Vagina (tissue), 2 donors: ENCODE results near the gene TTC28. TPM values are rescaled to one million over a fixed set of nuclear protein-coding genes. Genes with fewer than 3 reads are reported as not detected.

ENCODE experiments used
- DNase-seq, 2 donors: peaks; one replicate each; pipeline ENCODE4 v3.0.0-alpha.2; 2017; ENCODE audit errors: extremely low spot score in 2 of 2
- H3K27ac ChIP-seq: fragments of 200-600 bp; sonication (generic); one replicate; pipeline ENCODE4 v1.5.1; 2019
- H3K27me3 ChIP-seq: fragments of 200-600 bp; sonication (generic); one replicate; pipeline ENCODE4 v1.5.1; 2019
- H3K36me3 ChIP-seq, 2 donors: fragments of 200-600 bp; sonication (generic); one replicate each; pipeline ENCODE4 v1.5.1; 2017 to 2019
- H3K4me1 ChIP-seq: fragments of 200-600 bp; sonication (generic); one replicate; pipeline ENCODE4 v1.5.1; 2019
- H3K4me3 ChIP-seq, 2 donors: fragments of 200-600 bp; sonication (generic); 1 replicate in 1 of 2; 2 replicates in 1 of 2; pipeline ENCODE4 v1.5.1; 2016 to 2019
- H3K9me3 ChIP-seq: fragments of 200-600 bp; sonication (generic); one replicate; pipeline ENCODE4 v1.5.1; 2019
- POLR2A ChIP-seq, 2 donors: fragments of 450-650 bp; IDR thresholded peaks; one replicate each; pipeline ENCODE4 v1.6.1; 2017; ENCODE audit warnings: antibody characterized with exemption in 2 of 2, mild to moderate bottlenecking in 2 of 2, moderate library complexity in 2 of 2
- POLR2AphosphoS5 ChIP-seq, 2 donors: sonication (generic); formaldehyde crosslinking; IDR thresholded peaks; one replicate each; pipeline ENCODE4 v1.9.0; 2017; ENCODE audit warnings: antibody characterized with exemption in 2 of 2, mild to moderate bottlenecking in 2 of 2, low read depth in 1 of 2; ENCODE audit not compliant: insufficient read depth in 1 of 2
- intact Hi-C: fragments of 100-400 bp; cut with DNase I; formaldehyde crosslinking; loops from one replicate; pipeline ENCODE4 v1.15.1; 2023
- total RNA-seq: library from RNA; depleted of rRNA; stranded (reverse); fragments of >200 nt; gene quantifications from one replicate; pipeline ENCODE4 v1.2.3, GENCODE V29; 2016
- TF ChIP-seq, protein P1 (sequence below), 3 experiments: fragments of 450-650 bp in 2 of 3; fragments of 200-600 bp in 1 of 3; sonication (generic) in 1 of 3; IDR thresholded peaks; one replicate each; pipeline ENCODE4 v1.5.1; 2017 to 2019; ENCODE audit warnings: antibody characterized with exemption in 3 of 3, mild to moderate bottlenecking in 2 of 3, moderate library complexity in 2 of 3

TTC28 gene
- total RNA-seq, 1 donor from 2014 or later = 41.7 TPM

DNA sequence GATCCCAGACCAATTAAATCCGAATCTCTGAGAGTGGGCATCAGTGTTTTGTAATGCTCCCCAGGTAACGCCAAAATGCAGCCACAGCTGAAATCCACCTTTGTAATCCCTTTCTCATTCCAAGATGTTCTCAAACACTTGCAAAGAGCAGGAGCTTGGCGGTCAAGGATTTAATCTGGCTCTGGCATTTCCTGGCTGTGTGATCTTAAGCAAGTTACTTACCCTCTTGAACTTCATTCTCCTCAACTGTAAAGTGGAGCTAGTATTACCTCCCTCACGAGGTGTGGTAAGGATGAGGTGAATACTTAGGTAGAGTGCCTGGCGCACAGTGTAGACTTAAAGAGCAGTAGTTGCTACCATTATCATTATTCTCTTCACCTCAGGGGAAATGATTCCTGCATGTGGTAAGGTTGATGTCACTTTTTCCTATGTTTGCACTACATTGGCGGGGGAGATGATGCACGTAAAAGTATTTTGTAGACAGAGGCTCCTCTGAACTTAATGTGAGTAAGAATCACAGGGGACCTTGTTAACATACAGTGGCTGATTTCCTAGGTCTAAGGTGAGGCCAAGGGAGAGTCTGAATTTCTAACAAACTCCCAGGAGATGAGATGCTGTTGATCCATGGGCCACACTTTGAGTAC, 550.2 kb downstream of the TTC28 start:
- H3K27ac ChIP-seq = no peak overlapping the region
- TF ChIP-seq POLR2AphosphoS5 (IDR thresholded peaks at IDR 0.05; ENCODE audit: insufficient read depth in 1 of 2, low read depth in 1 of 2) (no peak), POLR2A (IDR thresholded peaks at IDR 0.05) (no peak)
- TF ChIP-seq, protein P1, sequence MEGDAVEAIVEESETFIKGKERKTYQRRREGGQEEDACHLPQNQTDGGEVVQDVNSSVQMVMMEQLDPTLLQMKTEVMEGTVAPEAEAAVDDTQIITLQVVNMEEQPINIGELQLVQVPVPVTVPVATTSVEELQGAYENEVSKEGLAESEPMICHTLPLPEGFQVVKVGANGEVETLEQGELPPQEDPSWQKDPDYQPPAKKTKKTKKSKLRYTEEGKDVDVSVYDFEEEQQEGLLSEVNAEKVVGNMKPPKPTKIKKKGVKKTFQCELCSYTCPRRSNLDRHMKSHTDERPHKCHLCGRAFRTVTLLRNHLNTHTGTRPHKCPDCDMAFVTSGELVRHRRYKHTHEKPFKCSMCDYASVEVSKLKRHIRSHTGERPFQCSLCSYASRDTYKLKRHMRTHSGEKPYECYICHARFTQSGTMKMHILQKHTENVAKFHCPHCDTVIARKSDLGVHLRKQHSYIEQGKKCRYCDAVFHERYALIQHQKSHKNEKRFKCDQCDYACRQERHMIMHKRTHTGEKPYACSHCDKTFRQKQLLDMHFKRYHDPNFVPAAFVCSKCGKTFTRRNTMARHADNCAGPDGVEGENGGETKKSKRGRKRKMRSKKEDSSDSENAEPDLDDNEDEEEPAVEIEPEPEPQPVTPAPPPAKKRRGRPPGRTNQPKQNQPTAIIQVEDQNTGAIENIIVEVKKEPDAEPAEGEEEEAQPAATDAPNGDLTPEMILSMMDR (IDR thresholded peaks at IDR 0.05) = no peak
- H3K4me3 ChIP-seq = no peak overlapping the region
- no peaks in the 10 kb centered on the region for H3K27me3 ChIP-seq
- no peaks in the 10 kb centered on the region for H3K36me3 ChIP-seq
- no peak for DNase-seq
- no peaks in the 10 kb centered on the region for H3K4me1 ChIP-seq
- intact Hi-C loops = no loop called here
- H3K9me3 ChIP-seq = no peaks in the 10 kb centered on the region

DNA sequence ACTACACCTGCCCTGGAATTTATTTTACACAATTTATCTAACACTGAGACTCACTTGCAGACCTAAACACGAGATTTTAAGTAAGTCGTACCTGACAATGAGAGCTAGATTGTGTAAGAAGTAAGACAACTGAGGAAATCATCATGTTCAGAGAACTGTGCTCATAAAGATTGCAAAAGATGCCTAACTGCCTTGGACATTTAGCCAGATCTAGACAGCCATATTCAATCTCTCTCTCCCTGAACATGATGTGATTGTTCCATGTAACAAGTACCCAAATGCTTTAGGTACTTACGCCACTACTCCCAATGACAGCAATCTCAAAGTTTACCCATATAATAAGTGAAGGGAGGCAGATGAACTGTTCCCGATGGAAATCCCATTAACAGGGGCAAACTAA, 550.8 kb downstream of the TTC28 start:
- H3K4me1 ChIP-seq = no peaks in the 10 kb centered on the region
- no peaks in the 10 kb centered on the region for H3K27me3 ChIP-seq
- H3K27ac ChIP-seq = no peak overlapping the region
- no peaks in the 10 kb centered on the region for H3K36me3 ChIP-seq
- H3K9me3 ChIP-seq = no peaks in the 10 kb centered on the region
- no peak for DNase-seq
- TF ChIP-seq POLR2A (IDR thresholded peaks at IDR 0.05) (no peak), POLR2AphosphoS5 (IDR thresholded peaks at IDR 0.05; ENCODE audit: insufficient read depth in 1 of 2, low read depth in 1 of 2) (no peak)
- TF ChIP-seq, protein P1 (IDR thresholded peaks at IDR 0.05) = no peak
- H3K4me3 ChIP-seq = no peak overlapping the region
- intact Hi-C loops = no loop called here

DNA sequence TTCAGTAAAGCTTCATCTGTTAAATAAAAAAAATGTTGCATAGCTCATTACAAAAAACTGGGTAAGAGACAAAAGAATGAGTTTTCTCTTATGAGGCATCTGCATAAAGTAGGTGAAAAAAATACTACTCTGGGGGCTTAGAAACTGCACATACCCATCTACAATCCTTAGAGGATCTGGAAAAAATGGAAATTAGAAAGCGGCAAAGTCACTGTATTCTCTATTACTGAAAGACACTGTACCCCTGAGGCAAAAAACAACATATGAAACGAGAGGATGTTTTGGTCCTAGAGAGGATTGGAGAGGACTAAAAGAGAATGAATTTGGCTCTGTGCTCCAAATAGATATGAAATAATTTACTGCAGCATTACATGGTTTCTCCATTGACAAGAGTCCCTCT, 553.8 kb downstream of the TTC28 start:
- no peak overlapping the region for H3K27ac ChIP-seq
- no peaks in the 10 kb centered on the region for H3K4me1 ChIP-seq
- no peaks in the 10 kb centered on the region for H3K36me3 ChIP-seq
- intact Hi-C loops = no loop called here
- no peak overlapping the region for H3K4me3 ChIP-seq
- H3K27me3 ChIP-seq = no peaks in the 10 kb centered on the region
- no peak for DNase-seq
- no peaks in the 10 kb centered on the region for H3K9me3 ChIP-seq
- TF ChIP-seq POLR2AphosphoS5 (IDR thresholded peaks at IDR 0.05; ENCODE audit: insufficient read depth in 1 of 2, low read depth in 1 of 2) (no peak), POLR2A (IDR thresholded peaks at IDR 0.05) (no peak)
- TF ChIP-seq, protein P1 (IDR thresholded peaks at IDR 0.05) = no peak

DNA sequence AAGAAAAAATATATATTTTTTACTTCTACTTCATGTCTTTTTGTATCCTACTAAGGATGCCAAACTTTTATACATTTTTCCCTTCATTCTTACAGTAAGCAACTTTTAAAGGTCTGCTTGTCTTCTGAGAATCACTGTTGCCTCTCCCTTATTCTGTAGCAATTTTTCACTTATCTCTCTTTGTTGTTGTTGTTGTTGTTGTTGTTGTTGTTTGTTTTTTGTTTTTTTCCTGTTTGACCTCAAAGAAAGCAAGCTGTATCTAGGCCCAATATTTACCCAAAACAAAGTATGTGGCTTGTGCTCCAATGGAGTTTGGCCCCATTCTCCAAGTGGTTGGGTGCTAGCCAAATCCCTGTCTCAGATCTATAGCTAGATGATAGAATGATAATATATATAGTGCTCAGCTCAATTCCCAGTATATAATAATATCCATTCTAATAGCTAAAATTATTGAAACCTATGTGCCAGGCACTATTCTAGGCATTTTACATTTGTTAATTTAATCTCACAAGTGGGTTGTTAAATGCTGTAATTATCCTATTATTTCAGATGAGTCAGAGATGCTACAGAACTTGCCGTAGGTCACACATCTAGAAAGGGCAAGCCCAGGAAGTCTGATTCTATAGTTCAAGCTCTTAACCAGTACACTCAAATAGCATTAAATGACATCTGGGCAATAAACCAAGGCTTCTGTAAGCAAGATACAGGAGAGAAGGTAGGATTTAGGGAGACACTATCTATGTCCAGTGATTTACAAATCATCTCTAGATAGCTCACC, 555.5 kb downstream of the TTC28 start:
- Histone ChIP-seq H3K36me3 (no peaks in the 10 kb centered on the region), H3K4me1 (no peaks in the 10 kb centered on the region), H3K9me3 (no peaks in the 10 kb centered on the region), H3K4me3 (no peak overlapping the region), H3K27ac (no peak overlapping the region), H3K27me3 (no peaks in the 10 kb centered on the region)
- intact Hi-C loops = no loop called here
- DNase-seq = no peak
- TF ChIP-seq POLR2A (IDR thresholded peaks at IDR 0.05) = no peak
- TF ChIP-seq, protein P1 (IDR thresholded peaks at IDR 0.05) = no peak
- no peak for TF ChIP-seq POLR2AphosphoS5 (IDR thresholded peaks at IDR 0.05; ENCODE audit: insufficient read depth in 1 of 2, low read depth in 1 of 2)
